Non-pigmented ciliary epithelial cell (primary cell): ENCODE measurements around the gene CDCA7.
"Not testable (repeated sequence)": the region's sequence is repeated elsewhere in the genome, so short reads cannot be mapped to it uniquely, and the experiment has no call there.

Experiments
- DNase-seq: peaks from one replicate; pipeline ENCODE4 v3.0.0-alpha.2; 2010; ENCODE audit warnings: low read depth

CDCA7 gene

GRCh38 chr2:173404841-173405750, 50.4 kb downstream of the CDCA7 start:
- no peak for DNase-seq

GRCh38 chr2:173407176-173407575, 52.5 kb downstream of the CDCA7 start:
- DNase-seq = no peak

- no peak for DNase-seq
Observed at GRCh38 chr2:173407646-173408045, 53.0 kb downstream of the CDCA7 start.

GRCh38 chr2:173410579-173410978, 55.9 kb downstream of the CDCA7 start:
- DNase-seq = no peak

GRCh38 chr2:173412628-173413027, 58.0 kb downstream of the CDCA7 start:
- DNase-seq = no peak

- no peak for DNase-seq
Observed at GRCh38 chr2:173414823-173415322, 60.2 kb downstream of the CDCA7 start.

- no peak for DNase-seq
Observed at GRCh38 chr2:173415431-173416381, 61.0 kb downstream of the CDCA7 start.

DNA sequence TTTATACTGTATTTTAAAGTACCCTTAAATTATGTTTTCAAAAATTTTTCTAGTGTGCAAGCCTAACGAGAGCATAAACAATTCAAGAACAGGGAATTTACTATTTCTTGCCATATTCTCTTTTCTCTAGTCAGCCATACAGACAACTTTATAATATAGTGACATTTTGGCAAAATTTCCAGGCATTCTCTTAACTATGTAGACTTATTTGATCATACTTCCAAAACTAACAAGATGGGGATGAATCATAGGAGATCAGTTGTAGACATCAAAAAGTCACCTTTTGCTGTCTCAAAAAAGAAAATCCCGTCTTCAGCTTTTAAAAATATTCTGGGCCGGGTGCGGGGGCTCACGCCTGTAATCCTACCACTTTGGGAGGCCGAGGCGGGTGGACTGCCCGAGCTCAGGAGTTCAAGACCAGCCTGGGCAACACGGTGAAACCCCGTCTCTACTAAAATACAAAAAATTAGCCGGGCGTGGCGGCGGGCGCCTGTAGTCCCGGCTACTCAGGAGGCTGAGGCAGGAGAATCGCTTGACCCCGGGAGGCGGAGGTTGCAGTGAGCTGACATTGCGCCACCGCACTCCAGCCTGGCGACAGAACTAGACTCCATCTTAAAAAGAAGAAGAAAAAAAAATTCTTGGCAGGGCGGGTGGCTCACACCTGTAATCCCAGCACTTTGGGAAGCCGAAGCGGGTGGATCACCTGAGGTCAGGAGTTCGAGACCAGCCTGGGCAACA, 61.9 kb downstream of the CDCA7 start:
- DNase-seq = not testable (repeated sequence)

GRCh38 chr2:173417341-173417740, 62.7 kb downstream of the CDCA7 start:
- no peak for DNase-seq

DNA sequence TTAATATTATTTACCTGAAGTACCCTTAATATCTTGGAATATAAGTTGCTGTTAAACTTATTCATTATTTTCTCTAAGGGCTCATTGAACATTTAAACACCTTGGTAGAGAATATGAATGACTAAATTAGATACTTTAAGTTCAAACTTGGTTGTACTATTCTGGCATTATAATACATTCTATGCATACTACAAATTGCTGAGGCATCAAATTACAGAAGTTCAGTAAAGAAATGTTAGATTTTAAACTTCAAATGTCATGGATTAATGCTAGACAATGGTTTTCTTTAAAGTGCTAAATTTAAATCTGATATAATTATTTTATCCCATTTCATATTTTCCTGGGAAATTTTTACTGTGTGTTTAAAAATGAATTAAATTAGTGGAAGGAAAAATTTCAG, 63.1 kb downstream of the CDCA7 start:
- DNase-seq = no peak
